BE2C (cell line): ENCODE data around the gene ARHGAP6.

Source experiments
- DNase-seq: peaks from one replicate; pipeline ENCODE4 v3.0.0-alpha.2; 2020
- H3K27me3 ChIP-seq: fragments of 250-450 bp; sonication (Bioruptor Pico); 2 replicates; pipeline ENCODE4 v1.5.1; 2020; ENCODE audit warnings: mild to moderate bottlenecking
- H3K36me3 ChIP-seq: fragments of 250-450 bp; sonication (Bioruptor Pico); 2 replicates; pipeline ENCODE4 v1.5.1; 2020; ENCODE audit warnings: mild to moderate bottlenecking
- H3K4me1 ChIP-seq: fragments of 250-450 bp; sonication (Bioruptor Pico); 2 replicates; pipeline ENCODE4 v1.5.1; 2020
- H3K4me3 ChIP-seq: 2 replicates; pipeline ENCODE4 v1.5.1; 2011; ENCODE audit warnings: low read depth, low read length
- H3K9me3 ChIP-seq: fragments of 250-450 bp; sonication (Bioruptor Pico); 2 replicates; pipeline ENCODE4 v1.5.1; 2020
- CTCF ChIP-seq: IDR thresholded peaks from 2 replicates; pipeline ENCODE4 v1.5.1; 2012; ENCODE audit warnings: mild to moderate bottlenecking, low read depth, low read length

ARHGAP6 gene

GRCh38 chrX:11097933-11098332, 567.8 kb downstream of the ARHGAP6 start:
- H3K4me3 ChIP-seq, result no peak overlapping the region
- H3K36me3 ChIP-seq, result no peaks in the 10 kb centered on the region
- no peaks in the 10 kb centered on the region for H3K9me3 ChIP-seq
- no peaks in the 10 kb centered on the region for H3K27me3 ChIP-seq
- TF ChIP-seq CTCF, result no peak
- no peak for DNase-seq
- no peaks in the 10 kb centered on the region for H3K4me1 ChIP-seq

GRCh38 chrX:11089802-11090201, 575.9 kb downstream of the ARHGAP6 start:
- no peak for DNase-seq
- Histone ChIP-seq H3K4me1 (no peaks in the 10 kb centered on the region), H3K27me3 (no peaks in the 10 kb centered on the region), H3K36me3 (no peaks in the 10 kb centered on the region), H3K4me3 (no peak overlapping the region), H3K9me3 (no peaks in the 10 kb centered on the region)
- no peak for TF ChIP-seq CTCF
